Measurements from ENCODE around the gene SHBG. TPM values are rescaled to one million over a fixed set of nuclear protein-coding genes. Genes with fewer than 3 reads are reported as not detected.

SHBG gene
- total RNA-seq, 1 donor from 2014 or later: 1.4 TPM

GRCh38 chr17:7652388-7653356 is 22.7 kb downstream of the SHBG start:
- no peak for DNase-seq (ENCODE audit: extremely low spot score, unreplicated experiment)
- TF ChIP-seq CTCF (IDR thresholded peaks at IDR 0.05): no peak
- H3K4me3 Mint-ChIP-seq (ENCODE audit: unreplicated experiment): no peak overlapping the region
- H3K27me3 Mint-ChIP-seq (ENCODE audit: unreplicated experiment): peaks cover 42% of the 10 kb centered on the region
- H3K36me3 Mint-ChIP-seq (ENCODE audit: unreplicated experiment): no peaks in the 10 kb centered on the region
- H3K4me1 Mint-ChIP-seq (ENCODE audit: unreplicated experiment): peaks cover 22% of the 10 kb centered on the region
- no peak overlapping the region for H3K27ac Mint-ChIP-seq (ENCODE audit: unreplicated experiment)
- no peaks in the 10 kb centered on the region for H3K9me3 Mint-ChIP-seq (ENCODE audit: unreplicated experiment)

GRCh38 chr17:7654832-7655540 is 25.1 kb downstream of the SHBG start:
- H3K9me3 Mint-ChIP-seq (ENCODE audit: unreplicated experiment): no peaks in the 10 kb centered on the region
- H3K4me1 Mint-ChIP-seq (ENCODE audit: unreplicated experiment): peaks cover 21% of the 10 kb centered on the region
- H3K27me3 Mint-ChIP-seq (ENCODE audit: unreplicated experiment): peaks cover 36% of the 10 kb centered on the region
- H3K27ac Mint-ChIP-seq (ENCODE audit: unreplicated experiment): no peak overlapping the region
- H3K36me3 Mint-ChIP-seq (ENCODE audit: unreplicated experiment): no peaks in the 10 kb centered on the region
- H3K4me3 Mint-ChIP-seq (ENCODE audit: unreplicated experiment): no peak overlapping the region
- no peak for TF ChIP-seq CTCF (IDR thresholded peaks at IDR 0.05)
- DNase-seq (ENCODE audit: extremely low spot score, unreplicated experiment): no peak

DNA sequence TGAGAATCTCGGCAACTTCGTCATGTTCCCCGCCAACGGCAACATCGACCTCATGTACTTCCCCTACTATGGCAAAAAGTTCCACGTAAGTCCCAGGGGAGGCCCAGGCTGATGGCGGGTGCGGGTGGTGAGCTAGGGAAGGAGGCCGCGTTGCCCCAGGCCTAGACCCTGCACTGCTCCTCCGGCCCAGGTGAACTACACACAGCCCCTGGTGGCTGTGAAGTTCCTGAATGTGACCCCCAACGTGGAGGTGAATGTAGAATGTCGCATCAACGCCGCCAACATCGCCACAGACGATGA is 25.6 kb downstream of the SHBG start:
- peaks cover 31% of the 10 kb centered on the region for H3K27me3 Mint-ChIP-seq (ENCODE audit: unreplicated experiment)
- TF ChIP-seq CTCF (IDR thresholded peaks at IDR 0.05): no peak
- peaks cover 17% of the 10 kb centered on the region for H3K4me1 Mint-ChIP-seq (ENCODE audit: unreplicated experiment)
- H3K9me3 Mint-ChIP-seq (ENCODE audit: unreplicated experiment): no peaks in the 10 kb centered on the region
- no peak overlapping the region for H3K27ac Mint-ChIP-seq (ENCODE audit: unreplicated experiment)
- DNase-seq (ENCODE audit: extremely low spot score, unreplicated experiment): no peak
- no peak overlapping the region for H3K4me3 Mint-ChIP-seq (ENCODE audit: unreplicated experiment)
- no peaks in the 10 kb centered on the region for H3K36me3 Mint-ChIP-seq (ENCODE audit: unreplicated experiment)

GRCh38 chr17:7656958-7657609 is 27.1 kb downstream of the SHBG start:
- H3K36me3 Mint-ChIP-seq (ENCODE audit: unreplicated experiment): no peaks in the 10 kb centered on the region
- no peak for DNase-seq (ENCODE audit: extremely low spot score, unreplicated experiment)
- no peaks in the 10 kb centered on the region for H3K9me3 Mint-ChIP-seq (ENCODE audit: unreplicated experiment)
- H3K4me1 Mint-ChIP-seq (ENCODE audit: unreplicated experiment): peaks cover 6% of the 10 kb centered on the region
- TF ChIP-seq CTCF (IDR thresholded peaks at IDR 0.05): no peak
- H3K27me3 Mint-ChIP-seq (ENCODE audit: unreplicated experiment): peaks cover 25% of the 10 kb centered on the region
- H3K27ac Mint-ChIP-seq (ENCODE audit: unreplicated experiment): no peak overlapping the region
- no peak overlapping the region for H3K4me3 Mint-ChIP-seq (ENCODE audit: unreplicated experiment)

Measured in osteocyte (in vitro differentiated cells).